ENCODE data around the gene ATP1A1. TPM values are rescaled to one million over a fixed set of nuclear protein-coding genes. Genes with fewer than 3 reads are reported as not detected.

The ATP1A1 gene
- polyA plus RNA-seq, 2 of the 4 experiments (the other 2 are of a cell fraction): 119 to 171 TPM

GRCh38 chr1:116390195-116390594 lies 17.2 kb downstream of the ATP1A1 start (continued):
- no peak for TF ChIP-seq GATA3 (IDR thresholded peaks at IDR 0.05; ENCODE audit: borderline replicate concordance)
- TF ChIP-seq, protein P1, sequence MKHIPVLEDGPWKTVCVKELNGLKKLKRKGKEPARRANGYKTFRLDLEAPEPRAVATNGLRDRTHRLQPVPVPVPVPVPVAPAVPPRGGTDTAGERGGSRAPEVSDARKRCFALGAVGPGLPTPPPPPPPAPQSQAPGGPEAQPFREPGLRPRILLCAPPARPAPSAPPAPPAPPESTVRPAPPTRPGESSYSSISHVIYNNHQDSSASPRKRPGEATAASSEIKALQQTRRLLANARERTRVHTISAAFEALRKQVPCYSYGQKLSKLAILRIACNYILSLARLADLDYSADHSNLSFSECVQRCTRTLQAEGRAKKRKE (CRISPR knock-in tag; IDR thresholded peaks at IDR 0.05; ENCODE audit: low read depth): no peak
- no peak for TF ChIP-seq ESRRA (IDR thresholded peaks at IDR 0.05; ENCODE audit: borderline replicate concordance, low read length)
- TF ChIP-seq TFCP2L1 (CRISPR knock-in tag; IDR thresholded peaks at IDR 0.05): no peak

GRCh38 chr1:116391185-116391584 lies 18.1 kb downstream of the ATP1A1 start:
- TF ChIP-seq JUN (IDR thresholded peaks at IDR 0.05) (no peak), RAD21 (conservative IDR thresholded peaks at IDR 0.05 in 1 of 2, IDR thresholded peaks at IDR 0.05 in 1 of 2) (no peak), SMC3 (IDR thresholded peaks at IDR 0.05) (no peak), CHD2 (IDR thresholded peaks at IDR 0.05; ENCODE audit: low read length, partially characterized antibody) (no peak), NR3C1 (IDR thresholded peaks at IDR 0.05) (no peak), JUNB (IDR thresholded peaks at IDR 0.05) (no peak)
- TF ChIP-seq, protein P2, sequence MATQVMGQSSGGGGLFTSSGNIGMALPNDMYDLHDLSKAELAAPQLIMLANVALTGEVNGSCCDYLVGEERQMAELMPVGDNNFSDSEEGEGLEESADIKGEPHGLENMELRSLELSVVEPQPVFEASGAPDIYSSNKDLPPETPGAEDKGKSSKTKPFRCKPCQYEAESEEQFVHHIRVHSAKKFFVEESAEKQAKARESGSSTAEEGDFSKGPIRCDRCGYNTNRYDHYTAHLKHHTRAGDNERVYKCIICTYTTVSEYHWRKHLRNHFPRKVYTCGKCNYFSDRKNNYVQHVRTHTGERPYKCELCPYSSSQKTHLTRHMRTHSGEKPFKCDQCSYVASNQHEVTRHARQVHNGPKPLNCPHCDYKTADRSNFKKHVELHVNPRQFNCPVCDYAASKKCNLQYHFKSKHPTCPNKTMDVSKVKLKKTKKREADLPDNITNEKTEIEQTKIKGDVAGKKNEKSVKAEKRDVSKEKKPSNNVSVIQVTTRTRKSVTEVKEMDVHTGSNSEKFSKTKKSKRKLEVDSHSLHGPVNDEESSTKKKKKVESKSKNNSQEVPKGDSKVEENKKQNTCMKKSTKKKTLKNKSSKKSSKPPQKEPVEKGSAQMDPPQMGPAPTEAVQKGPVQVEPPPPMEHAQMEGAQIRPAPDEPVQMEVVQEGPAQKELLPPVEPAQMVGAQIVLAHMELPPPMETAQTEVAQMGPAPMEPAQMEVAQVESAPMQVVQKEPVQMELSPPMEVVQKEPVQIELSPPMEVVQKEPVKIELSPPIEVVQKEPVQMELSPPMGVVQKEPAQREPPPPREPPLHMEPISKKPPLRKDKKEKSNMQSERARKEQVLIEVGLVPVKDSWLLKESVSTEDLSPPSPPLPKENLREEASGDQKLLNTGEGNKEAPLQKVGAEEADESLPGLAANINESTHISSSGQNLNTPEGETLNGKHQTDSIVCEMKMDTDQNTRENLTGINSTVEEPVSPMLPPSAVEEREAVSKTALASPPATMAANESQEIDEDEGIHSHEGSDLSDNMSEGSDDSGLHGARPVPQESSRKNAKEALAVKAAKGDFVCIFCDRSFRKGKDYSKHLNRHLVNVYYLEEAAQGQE (IDR thresholded peaks at IDR 0.05): no peak
- TF ChIP-seq, protein P3, sequence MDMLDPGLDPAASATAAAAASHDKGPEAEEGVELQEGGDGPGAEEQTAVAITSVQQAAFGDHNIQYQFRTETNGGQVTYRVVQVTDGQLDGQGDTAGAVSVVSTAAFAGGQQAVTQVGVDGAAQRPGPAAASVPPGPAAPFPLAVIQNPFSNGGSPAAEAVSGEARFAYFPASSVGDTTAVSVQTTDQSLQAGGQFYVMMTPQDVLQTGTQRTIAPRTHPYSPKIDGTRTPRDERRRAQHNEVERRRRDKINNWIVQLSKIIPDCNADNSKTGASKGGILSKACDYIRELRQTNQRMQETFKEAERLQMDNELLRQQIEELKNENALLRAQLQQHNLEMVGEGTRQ (IDR thresholded peaks at IDR 0.05): no peak
- 82% methylated on average over 1 of the region's 1 CpG for WGBS (ENCODE audit: missing lambda C conversion rate)
- ATAC-seq: no peak
- no peak overlapping the region for H3K4me2 ChIP-seq
- no peak for FAIRE-seq
- H3K4me1 ChIP-seq: no peaks in the 10 kb centered on the region
- POLR2A ChIA-PET: no interaction called here
- no peak for DNase-seq (ENCODE audit: low read depth in 1 of 2, low spot score in 1 of 2)
- CTCF ChIA-PET: interaction anchor here (1.2 kb wide), 1 partner anchor 108 kb away, joined by 3 read pairs; no protein-coding TSS in a partner anchor
- H3K4me3 ChIP-seq: no peak overlapping the region
- H3K27ac ChIP-seq: no peak overlapping the region
- no peaks in the 10 kb centered on the region for H3K9me3 ChIP-seq

GRCh38 chr1:116392717-116393404 lies 19.8 kb downstream of the ATP1A1 start:
- ChIA-PET POLR2A (no interaction called here), CTCF (interaction anchor here (1.2 kb wide), 1 partner anchor 106 kb away, joined by 3 read pairs; no protein-coding TSS in a partner anchor)
- 88% methylated on average over 10 of the region's 10 CpGs for WGBS (ENCODE audit: missing lambda C conversion rate)
- TF ChIP-seq CBX8 (IDR thresholded peaks at IDR 0.05): no peak
- no peak for TF ChIP-seq BHLHE40 (IDR thresholded peaks at IDR 0.05; ENCODE audit: low read depth, low read length)
- no peak for TF ChIP-seq JUNB (IDR thresholded peaks at IDR 0.05)
- DNase-seq (ENCODE audit: low read depth in 1 of 2, low spot score in 1 of 2) (no peak), FAIRE-seq (no peak), ATAC-seq (no peak)
- H3K27ac ChIP-seq: no peak overlapping the region
- no peak overlapping the region for H3K4me3 ChIP-seq
- H3K9me3 ChIP-seq: no peaks in the 10 kb centered on the region
- H3K4me1 ChIP-seq: no peaks in the 10 kb centered on the region
- no peak overlapping the region for H3K4me2 ChIP-seq

GRCh38 chr1:116393792-116394191 lies 20.7 kb downstream of the ATP1A1 start:
- Histone ChIP-seq H3K4me2 (no peak overlapping the region), H3K4me1 (no peaks in the 10 kb centered on the region), H3K4me3 (no peak overlapping the region), H3K9me3 (no peaks in the 10 kb centered on the region), H3K27ac (no peak overlapping the region)
- ATAC-seq (no peak), DNase-seq (ENCODE audit: low read depth in 1 of 2, low spot score in 1 of 2) (no peak), FAIRE-seq (no peak)
- no peak for TF ChIP-seq HOXA7 (CRISPR knock-in tag; IDR thresholded peaks at IDR 0.05)
- no peak for TF ChIP-seq NFE2L2 (conservative IDR thresholded peaks at IDR 0.05; ENCODE audit: low read length)
- TF ChIP-seq HOXB13 (CRISPR knock-in tag; IDR thresholded peaks at IDR 0.05; ENCODE audit: low read depth): no peak
- TF ChIP-seq, protein P4, sequence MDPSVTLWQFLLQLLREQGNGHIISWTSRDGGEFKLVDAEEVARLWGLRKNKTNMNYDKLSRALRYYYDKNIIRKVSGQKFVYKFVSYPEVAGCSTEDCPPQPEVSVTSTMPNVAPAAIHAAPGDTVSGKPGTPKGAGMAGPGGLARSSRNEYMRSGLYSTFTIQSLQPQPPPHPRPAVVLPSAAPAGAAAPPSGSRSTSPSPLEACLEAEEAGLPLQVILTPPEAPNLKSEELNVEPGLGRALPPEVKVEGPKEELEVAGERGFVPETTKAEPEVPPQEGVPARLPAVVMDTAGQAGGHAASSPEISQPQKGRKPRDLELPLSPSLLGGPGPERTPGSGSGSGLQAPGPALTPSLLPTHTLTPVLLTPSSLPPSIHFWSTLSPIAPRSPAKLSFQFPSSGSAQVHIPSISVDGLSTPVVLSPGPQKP (IDR thresholded peaks at IDR 0.05; ENCODE audit: low read depth, low read length): no peak
- WGBS (ENCODE audit: missing lambda C conversion rate): 91% methylated on average over 2 of the region's 2 CpGs
- CTCF ChIA-PET: no interaction called here
- POLR2A ChIA-PET: no interaction called here

Measured in A549 (cell line).